Esophagus squamous epithelium (tissue), 4 donors: ENCODE results near the gene MINDY3.

Experiments used
- CTCF ChIP-seq, 6 experiments: fragments of 450-650 bp in 4 of 6; fragments of 200-600 bp in 2 of 6; sonication (generic) in 2 of 6; IDR thresholded peaks; one replicate each; pipeline ENCODE4 v1.5.1; 2016 to 2019; ENCODE audit warnings: antibody characterized with exemption in 6 of 6, mild to moderate bottlenecking in 4 of 6, moderate library complexity in 4 of 6
- POLR2A ChIP-seq, 4 donors: fragments of 450-650 bp; IDR thresholded peaks; one replicate each; pipeline ENCODE4 v1.6.1; 2017; ENCODE audit warnings: antibody characterized with exemption in 4 of 4, mild to moderate bottlenecking in 4 of 4, moderate library complexity in 3 of 4

- no peak for TF ChIP-seq CTCF (IDR thresholded peaks at IDR 0.05)
- no peak for TF ChIP-seq POLR2A (IDR thresholded peaks at IDR 0.05)
Observed at GRCh38 chr10:15853800-15854199, 6.5 kb downstream of the MINDY3 start.
